H1 (cell line): Measurements from ENCODE around the gene LAMB1. TPM values are rescaled to one million over a fixed set of nuclear protein-coding genes. Genes with fewer than 3 reads are reported as not detected.
A peak's percentile ranks its signal among the peaks of the same experiment; 100 is the strongest.

ENCODE experiments used
- CTCF ChIA-PET: fragments of 300-600 bp; sonication (Branson Sonifier 250); formaldehyde crosslinking; loops from one replicate; lab custom pipeline; 2021; ENCODE audit not compliant: partially characterized antibody; lab: Charles Lee
- POLR2A ChIA-PET: fragments of 300-600 bp; sonication (Branson Sonifier 250); formaldehyde crosslinking; loops from one replicate; lab custom pipeline; 2021; ENCODE audit warnings: inconsistent platforms; ENCODE audit not compliant: partially characterized antibody; lab: Charles Lee
- DNase-seq, 2 experiments: peaks; one replicate each; pipeline versions ENCODE4 v3.0.0 to v3.0.0-alpha.2; 2010 to 2022; ENCODE audit warnings: low spot score in 2 of 2, low read depth in 1 of 2, mixed read lengths in 1 of 2
- FAIRE-seq: peaks from 2 replicates; lab custom pipeline; 2011; peaks lifted over from hg19 to GRCh38; lab: Jason Lieb, UNC
- H2AFZ ChIP-seq: 2 replicates; pipeline ENCODE4 v1.8.1; 2012; ENCODE audit warnings: low read length, inconsistent platforms
- H2AK5ac ChIP-seq: 2 replicates; pipeline ENCODE4 v1.6.1; 2013; ENCODE audit warnings: low read depth, low read length
- H2BK120ac ChIP-seq: replicated peaks from 2 replicates; pipeline ENCODE3; 2013; ENCODE audit warnings: low read depth, low read length, inconsistent platforms
- H2BK12ac ChIP-seq: 2 replicates; pipeline ENCODE4 v1.6.1; 2013; ENCODE audit warnings: low read depth, low read length
- H2BK15ac ChIP-seq: 2 replicates; pipeline ENCODE4 v1.6.1; 2013; ENCODE audit warnings: low read length
- H2BK20ac ChIP-seq: 2 replicates; pipeline ENCODE4 v1.6.1; 2013; ENCODE audit warnings: low read length
- H2BK5ac ChIP-seq: 2 replicates; pipeline ENCODE4 v1.6.1; 2013; ENCODE audit warnings: low read depth, low read length
- H3K14ac ChIP-seq: 2 replicates; pipeline ENCODE4 v1.6.1; 2013; ENCODE audit warnings: inconsistent platforms; ENCODE audit not compliant: insufficient read length
- H3K18ac ChIP-seq: 2 replicates; pipeline ENCODE4 v1.6.1; 2013; ENCODE audit warnings: low read length; ENCODE audit errors: extremely low read depth
- H3K23ac ChIP-seq: 2 replicates; pipeline ENCODE4 v1.6.1; 2013; ENCODE audit warnings: inconsistent platforms; ENCODE audit not compliant: insufficient read length
- H3K23me2 ChIP-seq: 2 replicates; pipeline ENCODE4 v1.6.1; 2013; ENCODE audit warnings: low read depth, low read length
- H3K27ac ChIP-seq: 2 replicates; pipeline ENCODE4 v1.6.1; 2011; ENCODE audit warnings: low read depth, low read length, inconsistent platforms
- H3K27me3 ChIP-seq, 4 experiments: replicated peaks in 1 of 4; 1 replicate in 1 of 4; 2 replicates in 3 of 4; pipeline versions ENCODE4 v1.6.1 to v1.8.1; 2011 to 2013; ENCODE audit warnings: low read length in 3 of 4, mild to moderate bottlenecking in 3 of 4, inconsistent platforms in 2 of 4, mixed read lengths in 2 of 4, moderate library complexity in 1 of 4; ENCODE audit not compliant: control insufficient read depth in 3 of 4, insufficient read depth in 3 of 4; ENCODE audit errors: extremely low read depth in 1 of 4
- H3K36me3 ChIP-seq, 4 experiments: 2 replicates each; pipeline versions ENCODE4 v1.6.1 to v1.8.1; 2011 to 2013; ENCODE audit warnings: mild to moderate bottlenecking in 4 of 4, low read length in 3 of 4, moderate library complexity in 2 of 4, control low read depth in 1 of 4, inconsistent platforms in 1 of 4; ENCODE audit not compliant: insufficient read depth in 4 of 4, control insufficient read depth in 2 of 4
- H3K4ac ChIP-seq: replicated peaks from 2 replicates; pipeline ENCODE3; 2013; ENCODE audit warnings: low read length, low read depth, mixed read lengths, inconsistent platforms; ENCODE audit not compliant: insufficient read length
- H3K4me1 ChIP-seq, 4 experiments: replicated peaks in 1 of 4; 1 replicate in 1 of 4; 2 replicates in 3 of 4; pipeline versions ENCODE4 v1.6.1 to v1.8.1; 2011 to 2013; ENCODE audit warnings: low read length in 3 of 4, inconsistent platforms in 2 of 4, mixed read lengths in 1 of 4; ENCODE audit not compliant: insufficient read depth in 4 of 4, control insufficient read depth in 3 of 4
- H3K4me2 ChIP-seq, 2 experiments: 2 replicates each; pipeline versions ENCODE4 v1.6.1 to v1.8.1; 2011 to 2013; ENCODE audit warnings: low read depth in 2 of 2, low read length in 2 of 2, control low read depth in 1 of 2, inconsistent platforms in 1 of 2, mild to moderate bottlenecking in 1 of 2; ENCODE audit not compliant: insufficient read depth in 1 of 2
- H3K4me3 ChIP-seq, 4 experiments: fragments of 200-600, 300-600 bp in 1 of 4; sonication (generic), shearing (Covaris generic), sonication (Bioruptor Twin) in 1 of 4; 2 replicates each; pipeline versions ENCODE4 v1.5.1 to v1.8.1; 2011 to 2016; ENCODE audit warnings: low read length in 4 of 4, low read depth in 3 of 4, control low read depth in 2 of 4, inconsistent platforms in 2 of 4, mild to moderate bottlenecking in 2 of 4, mixed read lengths in 1 of 4, moderate library complexity in 1 of 4; ENCODE audit not compliant: insufficient read depth in 2 of 4; ENCODE audit errors: extremely low read depth in 1 of 4
- H3K56ac ChIP-seq: replicated peaks from 2 replicates; pipeline ENCODE3; 2013; ENCODE audit warnings: low read depth, mild to moderate bottlenecking, mixed read lengths, low read length, inconsistent platforms; ENCODE audit not compliant: insufficient read length
- H3K79me1 ChIP-seq: 2 replicates; pipeline ENCODE4 v1.6.1; 2013; ENCODE audit warnings: low read depth, low read length, control low read depth
- H3K79me2 ChIP-seq, 2 experiments: 2 replicates each; pipeline versions ENCODE4 v1.6.1 to v1.8.1; 2012 to 2013; ENCODE audit warnings: low read length in 2 of 2, mild to moderate bottlenecking in 2 of 2, inconsistent platforms in 1 of 2; ENCODE audit not compliant: insufficient read depth in 2 of 2, control insufficient read depth in 1 of 2
- H3K9ac ChIP-seq, 4 experiments: replicated peaks in 1 of 4; 1 replicate in 1 of 4; 2 replicates in 3 of 4; pipeline versions ENCODE4 v1.6.1 to v1.8.1; 2011 to 2013; ENCODE audit warnings: low read depth in 3 of 4, low read length in 3 of 4, control low read depth in 2 of 4, mild to moderate bottlenecking in 2 of 4, moderate library complexity in 2 of 4, inconsistent platforms in 1 of 4; ENCODE audit errors: extremely low read depth in 1 of 4
- H3K9me3 ChIP-seq, 2 experiments: 2 replicates each; pipeline versions ENCODE4 v1.6.1 to v1.8.1; 2012 to 2013; ENCODE audit warnings: mild to moderate bottlenecking in 2 of 2, moderate library complexity in 2 of 2, control low read depth in 1 of 2, inconsistent platforms in 1 of 2, low read depth in 1 of 2, low read length in 1 of 2, mixed read lengths in 1 of 2; ENCODE audit not compliant: insufficient read depth in 2 of 2
- H4K20me1 ChIP-seq, 2 experiments: replicated peaks in 1 of 2; 2 replicates each; pipeline versions ENCODE3 to v1.8.1; 2011 to 2013; ENCODE audit warnings: inconsistent platforms in 2 of 2, low read length in 2 of 2, mild to moderate bottlenecking in 1 of 2; ENCODE audit not compliant: insufficient read depth in 2 of 2, control insufficient read depth in 1 of 2
- H4K5ac ChIP-seq: 2 replicates; pipeline ENCODE4 v1.6.1; 2013; ENCODE audit warnings: low read length, low read depth, mixed read lengths, inconsistent platforms; ENCODE audit not compliant: insufficient read length
- H4K8ac ChIP-seq: 2 replicates; pipeline ENCODE4 v1.8.0; 2013; ENCODE audit warnings: mild to moderate bottlenecking, moderate library complexity, low read length, inconsistent platforms; ENCODE audit not compliant: insufficient read depth; ENCODE audit errors: extremely low read depth
- H4K91ac ChIP-seq: replicated peaks from 2 replicates; pipeline ENCODE3; 2013; ENCODE audit warnings: low read length, mixed read lengths, inconsistent platforms; ENCODE audit not compliant: insufficient read length
- ASH2L ChIP-seq: fragments of 200-600, 300-600 bp; sonication (generic); IDR thresholded peaks from one replicate; pipeline ENCODE4 v1.7.1; 2017; ENCODE audit warnings: low read length
- CBX8 ChIP-seq: fragments of 300-800, 300-1000 bp; sonication (generic); IDR thresholded peaks from 2 replicates; pipeline ENCODE4 v1.7.1; 2016; ENCODE audit warnings: low read depth, low read length, borderline replicate concordance
- FOSL1 ChIP-seq: IDR thresholded peaks from 2 replicates; pipeline ENCODE4 v1.6.1; 2011; ENCODE audit warnings: mild to moderate bottlenecking, low read depth, low read length, moderate library complexity; ENCODE audit not compliant: insufficient read depth
- JUN ChIP-seq: IDR thresholded peaks from 2 replicates; pipeline ENCODE4 v1.6.1; 2011; ENCODE audit warnings: low read depth, mild to moderate bottlenecking, improper control_type of control experiment, low read length
- KDM1A ChIP-seq: fragments of 200-600, 300-600 bp; sonication (generic); IDR thresholded peaks from 2 replicates; pipeline ENCODE4 v1.7.1; 2016; ENCODE audit warnings: mild to moderate bottlenecking, low read length, borderline replicate concordance
- MAX ChIP-seq: IDR thresholded peaks from 2 replicates; pipeline ENCODE4 v1.6.1; 2012; ENCODE audit warnings: inconsistent platforms
- NRF1 ChIP-seq: IDR thresholded peaks from 2 replicates; pipeline ENCODE4 v1.6.1; 2011; ENCODE audit warnings: mild to moderate bottlenecking, low read depth, low read length, improper control_type of control experiment
- POU5F1 ChIP-seq: IDR thresholded peaks from 2 replicates; pipeline ENCODE4 v1.6.1; 2011; ENCODE audit warnings: low read depth, mild to moderate bottlenecking, low read length, moderate library complexity
- RAD21 ChIP-seq, 2 experiments: IDR thresholded peaks in 1 of 2; conservative IDR thresholded peaks in 1 of 2; 2 replicates each; pipeline ENCODE4 v1.6.1; 2011; ENCODE audit warnings: low read depth in 2 of 2, low read length in 2 of 2, improper control_type of control experiment in 1 of 2, inconsistent platforms in 1 of 2, mild to moderate bottlenecking in 1 of 2, moderate library complexity in 1 of 2
- SP4 ChIP-seq: IDR thresholded peaks from 2 replicates; pipeline ENCODE4 v1.6.1; 2012; ENCODE audit warnings: low read length, inconsistent platforms
- TBP ChIP-seq: IDR thresholded peaks from 2 replicates; pipeline ENCODE4 v1.6.1; 2011; ENCODE audit warnings: low read depth, low read length, improper control_type of control experiment
- WGBS, 2 experiments: shearing (Covaris generic) in 1 of 2; methylation state at CpG; one replicate each; pipeline versions ENCODE4 v1.1.6 to v1.1.7; 2013 to 2015; ENCODE audit warnings: low lambda C conversion rate in 2 of 2, mixed read lengths in 2 of 2, inconsistent platforms in 1 of 2, low coverage in 1 of 2, missing lambda C conversion rate in 1 of 2; ENCODE audit not compliant: insufficient replicate concordance in 2 of 2, insufficient coverage in 1 of 2, insufficient read length in 1 of 2; ENCODE audit errors: extremely low coverage in 1 of 2, missing lambda C conversion rate in 1 of 2; 5-methylcytosine and 5-hydroxymethylcytosine counted together
- polyA plus RNA-seq, 7 experiments: library from polyadenylated mRNA; depleted of rRNA in 3 of 7; stranded (reverse) in 5 of 7; unstranded in 2 of 7; fragments of >200 nt in 5 of 7; fragments of 200-250 nt in 2 of 7; gene quantifications; 1 replicate in 5 of 7; 2 replicates in 1 of 7; 4 replicates in 1 of 7; pipeline versions ENCODE4 v1.2.1 to v1.2.3, GENCODE V29; 2011 to 2013; ENCODE audit warnings: missing spikeins in 2 of 7, mixed read lengths in 2 of 7
- total RNA-seq: library from RNA; stranded (reverse); fragmentation: NEBNext Ultra II Directional; extraction: Animal tissue kit (Norgen Biotek cat#: 25700); gene quantifications from 2 replicates; pipeline ENCODE4 v1.2.1, GENCODE V29; 2021

LAMB1 gene
- total and polyA plus RNA-seq, 2 of the 8 experiments (the other 6 are each of a cell fraction or from before 2014, with no cell fraction given), result 31.9 to 38.5 TPM

GRCh38 chr7:108030516-108030915 lies 27.6 kb upstream of the LAMB1 start:
- H3K4ac ChIP-seq, result no peak overlapping the region
- no peak overlapping the region for H3K4me3 ChIP-seq
- no peak overlapping the region for H3K23ac ChIP-seq
- no peak overlapping the region for H4K8ac ChIP-seq
- H3K4me2 ChIP-seq, result no peak overlapping the region
- H3K79me1 ChIP-seq, result no peaks in the 10 kb centered on the region
- H3K18ac ChIP-seq, result no peak overlapping the region
- H2BK120ac ChIP-seq, result no peak overlapping the region
- H3K4me1 ChIP-seq, result peaks cover 0 to 6% (median 2%) of the 10 kb centered on the region in 4 experiments; a peak in 3 of 7 replicates
- ChIA-PET POLR2A (no interaction called here), CTCF (no interaction called here)
- H4K5ac ChIP-seq, result no peak overlapping the region
- H3K14ac ChIP-seq, result no peak overlapping the region
- H3K27ac ChIP-seq, result no peak overlapping the region
- no peak for FAIRE-seq
- TF ChIP-seq KDM1A (no peak), JUN (no peak), NRF1 (no peak), POU5F1 (no peak), MAX (no peak), FOSL1 (no peak), SP4 (no peak), ASH2L (no peak), RAD21 (IDR thresholded peaks at IDR 0.05 in 1 of 2, conservative IDR thresholded peaks at IDR 0.05 in 1 of 2; ENCODE audit: low read depth in 2 of 2, low read length in 2 of 2) (no peak), CBX8 (no peak), TBP (no peak)
- H4K20me1 ChIP-seq, result no peaks in the 10 kb centered on the region
- no peak overlapping the region for H4K91ac ChIP-seq
- no peak overlapping the region for H3K9ac ChIP-seq
- peak overlapping the region; percentile 16; the same call in 1 of the 2 replicates for H2AFZ ChIP-seq
- H3K23me2 ChIP-seq, result no peaks in the 10 kb centered on the region
- no peak overlapping the region for H2BK12ac ChIP-seq
- H2BK15ac ChIP-seq, result no peak overlapping the region
- no peaks in the 10 kb centered on the region for H3K36me3 ChIP-seq
- H3K27me3 ChIP-seq, result no peaks in the 10 kb centered on the region
- H3K56ac ChIP-seq, result no peak overlapping the region
- DNase-seq, result no peak
- no peak overlapping the region for H2BK5ac ChIP-seq
- no peak overlapping the region for H2BK20ac ChIP-seq
- no peaks in the 10 kb centered on the region for H3K79me2 ChIP-seq
- WGBS, 2 experiments, result 88% methylated on average over 3 of the region's 3 CpGs; no CpG with 5 or more reads in 1 of the 2 experiments
- no peaks in the 10 kb centered on the region for H3K9me3 ChIP-seq
- H2AK5ac ChIP-seq, result no peak overlapping the region
